H1 (cell line): ENCODE data around the gene DPH5. TPM values are rescaled to one million over a fixed set of nuclear protein-coding genes. Genes with fewer than 3 reads are reported as not detected.

ENCODE experiments used
- CHD7 ChIP-seq: fragments of 300-600 bp; sonication (generic); IDR thresholded peaks from 2 replicates; pipeline ENCODE4 v1.7.1; 2012; ENCODE audit warnings: low read length, moderate library complexity, mild to moderate bottlenecking, inconsistent platforms; ENCODE audit not compliant: insufficient replicate concordance
- polyA plus RNA-seq, 7 experiments: library from polyadenylated mRNA; depleted of rRNA in 3 of 7; stranded (reverse) in 5 of 7; unstranded in 2 of 7; fragments of >200 nt in 5 of 7; fragments of 200-250 nt in 2 of 7; gene quantifications; 1 replicate in 5 of 7; 2 replicates in 1 of 7; 4 replicates in 1 of 7; pipeline versions ENCODE4 v1.2.1 to v1.2.3, GENCODE V29; 2011 to 2013; ENCODE audit warnings: missing spikeins in 2 of 7, mixed read lengths in 2 of 7
- total RNA-seq: library from RNA; stranded (reverse); fragmentation: NEBNext Ultra II Directional; extraction: Animal tissue kit (Norgen Biotek cat#: 25700); gene quantifications from 2 replicates; pipeline ENCODE4 v1.2.1, GENCODE V29; 2021

The DPH5 gene
- total and polyA plus RNA-seq, 2 of the 8 experiments (the other 6 are each of a cell fraction or from before 2014, with no cell fraction given) = 67.7 to 106 TPM

- no peak for TF ChIP-seq CHD7
Observed at GRCh38 chr1:101004061-101004460, 21.5 kb downstream of the DPH5 start (continued).
